Spleen (tissue), 7 donors: ENCODE data around the gene GAS2.

Experiments used
- POLR2A ChIP-seq, 3 donors: fragments of 450-650 bp; IDR thresholded peaks; one replicate each; pipeline ENCODE4 v1.5.1; 2017; ENCODE audit warnings: antibody characterized with exemption in 3 of 3, mild to moderate bottlenecking in 1 of 3
- TF ChIP-seq, protein P1 (sequence below), 11 experiments: fragments of 200-600 bp in 7 of 11; fragments of 450-650 bp in 4 of 11; sonication (generic) in 4 of 11; IDR thresholded peaks in 8 of 11; conservative IDR thresholded peaks in 3 of 11; 1 replicate in 7 of 11; 2 replicates in 4 of 11; pipeline versions ENCODE4 v1.4.0 to v1.8.0; 2016 to 2021; ENCODE audit warnings: antibody characterized with exemption in 11 of 11, inconsistent platforms in 4 of 11, mild to moderate bottlenecking in 1 of 11
- donor health status: DM: no; HTN: no; CAD: no; lungs with moderate emphysema.
- donor health status: DM: no; HTN: no; CAD: no.
- donor health status: DM: no; HTN: no; CAD: no.

GRCh38 chr11:22624742-22625447, 41.5 kb upstream of the GAS2 start:
- TF ChIP-seq, protein P1, sequence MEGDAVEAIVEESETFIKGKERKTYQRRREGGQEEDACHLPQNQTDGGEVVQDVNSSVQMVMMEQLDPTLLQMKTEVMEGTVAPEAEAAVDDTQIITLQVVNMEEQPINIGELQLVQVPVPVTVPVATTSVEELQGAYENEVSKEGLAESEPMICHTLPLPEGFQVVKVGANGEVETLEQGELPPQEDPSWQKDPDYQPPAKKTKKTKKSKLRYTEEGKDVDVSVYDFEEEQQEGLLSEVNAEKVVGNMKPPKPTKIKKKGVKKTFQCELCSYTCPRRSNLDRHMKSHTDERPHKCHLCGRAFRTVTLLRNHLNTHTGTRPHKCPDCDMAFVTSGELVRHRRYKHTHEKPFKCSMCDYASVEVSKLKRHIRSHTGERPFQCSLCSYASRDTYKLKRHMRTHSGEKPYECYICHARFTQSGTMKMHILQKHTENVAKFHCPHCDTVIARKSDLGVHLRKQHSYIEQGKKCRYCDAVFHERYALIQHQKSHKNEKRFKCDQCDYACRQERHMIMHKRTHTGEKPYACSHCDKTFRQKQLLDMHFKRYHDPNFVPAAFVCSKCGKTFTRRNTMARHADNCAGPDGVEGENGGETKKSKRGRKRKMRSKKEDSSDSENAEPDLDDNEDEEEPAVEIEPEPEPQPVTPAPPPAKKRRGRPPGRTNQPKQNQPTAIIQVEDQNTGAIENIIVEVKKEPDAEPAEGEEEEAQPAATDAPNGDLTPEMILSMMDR (IDR thresholded peaks at IDR 0.05 in 8 of 11, conservative IDR thresholded peaks at IDR 0.05 in 3 of 11) = peak in 7 of 11 experiments; percentile 4 to 55 (median 38)
- TF ChIP-seq POLR2A (IDR thresholded peaks at IDR 0.05) = no peak
